K562 (cell line): ENCODE data around the gene NMRAL1. TPM values are rescaled to one million over a fixed set of nuclear protein-coding genes. Genes with fewer than 3 reads are reported as not detected.

Source experiments
- ELF1 ChIP-seq: fragments of 200-800 bp; sonication (Bioruptor generic); IDR thresholded peaks from 2 replicates; pipeline ENCODE4 v1.6.1; 2016; ENCODE audit warnings: missing genetic modification characterization, missing compliant biosample characterization
- EP400 ChIP-seq: fragments of 450-650 bp; IDR thresholded peaks from 2 replicates; pipeline ENCODE4 v1.6.1; 2017; ENCODE audit warnings: antibody characterized with exemption, mild to moderate bottlenecking, moderate library complexity
- FOXJ3 ChIP-seq: sonication (generic); formaldehyde crosslinking; IDR thresholded peaks from 2 replicates; pipeline ENCODE4 v1.4.0; 2020; ENCODE audit warnings: mild to moderate bottlenecking, missing genetic modification reagents
- GABPB1 ChIP-seq: sonication (generic); formaldehyde crosslinking; IDR thresholded peaks from 2 replicates; pipeline ENCODE4 v1.8.0; 2022; ENCODE audit warnings: mild to moderate bottlenecking, missing genetic modification reagents
- HCFC1 ChIP-seq: IDR thresholded peaks from 2 replicates; pipeline ENCODE4 v1.6.1; 2012; ENCODE audit warnings: low read depth, low read length, improper control_type of control experiment
- ILF3 ChIP-seq: fragments of 450-650 bp; IDR thresholded peaks from 2 replicates; pipeline ENCODE4 v1.6.1; 2018; ENCODE audit warnings: antibody characterized with exemption, mild to moderate bottlenecking, moderate library complexity, borderline replicate concordance
- MECOM ChIP-seq: fragments of 250-450 bp; sonication (Bioruptor Pico); IDR thresholded peaks from 2 replicates; pipeline ENCODE4 v1.8.0; 2022; ENCODE audit warnings: inconsistent platforms
- NR2C1 ChIP-seq, 2 experiments: fragments of 450-650 bp; IDR thresholded peaks; 2 replicates each; pipeline ENCODE4 v1.6.1; 2017; ENCODE audit warnings: mild to moderate bottlenecking in 2 of 2, antibody characterized with exemption in 1 of 2, inconsistent platforms in 1 of 2, missing compliant biosample characterization in 1 of 2, missing genetic modification characterization in 1 of 2
- NR2C2 ChIP-seq, 2 experiments: fragments of 200-800 bp in 1 of 2; sonication (Bioruptor generic) in 1 of 2; sonication (generic) in 1 of 2; formaldehyde crosslinking in 1 of 2; IDR thresholded peaks; 2 replicates each; pipeline versions ENCODE4 v1.6.1 to v1.8.0; 2016 to 2022; ENCODE audit warnings: mild to moderate bottlenecking in 1 of 2, missing compliant biosample characterization in 1 of 2, missing genetic modification characterization in 1 of 2, missing genetic modification reagents in 1 of 2
- SNRNP70 ChIP-seq: fragments of 200-400 bp; formaldehyde crosslinking; optimal IDR thresholded peaks from 2 replicates; pipeline ENCODE3; 2017; ENCODE audit warnings: low read depth, low read length
- TCF3 ChIP-seq: sonication (generic); formaldehyde crosslinking; IDR thresholded peaks from 2 replicates; pipeline ENCODE4 v1.4.0; 2020; ENCODE audit warnings: mild to moderate bottlenecking, missing genetic modification reagents
- TGIF2 ChIP-seq: sonication (generic); formaldehyde crosslinking; IDR thresholded peaks from 2 replicates; pipeline ENCODE4 v1.8.1; 2022; ENCODE audit warnings: mild to moderate bottlenecking, missing genetic modification reagents, moderate library complexity
- TRIM28 ChIP-seq: fragments of 450-650 bp; IDR thresholded peaks from 2 replicates; pipeline ENCODE4 v1.6.1; 2017
- U2AF1 ChIP-seq: fragments of 200-400 bp; formaldehyde crosslinking; optimal IDR thresholded peaks from 2 replicates; pipeline ENCODE3; 2017; ENCODE audit warnings: mild to moderate bottlenecking, low read depth, low read length, moderate library complexity
- ZNF143 ChIP-seq: sonication (generic); formaldehyde crosslinking; IDR thresholded peaks from 2 replicates; pipeline ENCODE4 v1.9.0; 2022; ENCODE audit warnings: mild to moderate bottlenecking, missing genetic modification reagents
- ZNF184 ChIP-seq: sonication (generic); formaldehyde crosslinking; IDR thresholded peaks from 2 replicates; pipeline ENCODE4 v1.5.0; 2020; ENCODE audit warnings: missing genetic modification reagents
- polyA plus RNA-seq, 8 experiments: library from polyadenylated mRNA; depleted of rRNA in 4 of 8; stranded (reverse) in 5 of 8; unstranded in 3 of 8; fragments of >200 nt; fragmentation: Nextera tagmentation in 2 of 8; fragmentation: Illumina TruSeq in 1 of 8; extraction: Ambion mirVana in 2 of 8; extraction: Trizol in 1 of 8; gene quantifications; 2 replicates each; pipeline versions ENCODE4 v1.2.1 to v1.2.3, GENCODE V29; 2011 to 2014; ENCODE audit warnings: inconsistent platforms in 1 of 8, missing spikeins in 1 of 8
- total RNA-seq, 7 experiments: library from RNA; depleted of rRNA in 6 of 7; stranded (reverse); fragments of >200 nt in 6 of 7; fragmentation: Illumina TruSeq in 2 of 7; extraction: Trizol in 2 of 7; gene quantifications; 2 replicates each; pipeline versions ENCODE4 v1.2.1 to v1.2.3, GENCODE V29; 2011 to 2021; ENCODE audit warnings: low replicate concordance in 1 of 7
- TF ChIP-seq, protein P1 (sequence below): IDR thresholded peaks from 2 replicates; pipeline ENCODE4 v1.6.1; 2016; ENCODE audit warnings: missing genetic modification characterization, missing compliant biosample characterization
- TF ChIP-seq, protein P2 (sequence below): fragments of 200-800 bp; sonication (Bioruptor generic); IDR thresholded peaks from 2 replicates; pipeline ENCODE4 v1.6.1; 2017; ENCODE audit warnings: missing genetic modification characterization, missing compliant biosample characterization
- TF ChIP-seq, protein P3 (sequence below): sonication (generic); formaldehyde crosslinking; IDR thresholded peaks from 2 replicates; pipeline ENCODE4 v1.8.0; 2023; ENCODE audit warnings: missing genetic modification reagents, mild to moderate bottlenecking, borderline replicate concordance

The NMRAL1 gene
- total and polyA plus RNA-seq, 9 of the 15 experiments (the other 6 are each of a cell fraction or from before 2014, with no cell fraction given) = 6.3 to 116 (median 63.2) TPM

DNA sequence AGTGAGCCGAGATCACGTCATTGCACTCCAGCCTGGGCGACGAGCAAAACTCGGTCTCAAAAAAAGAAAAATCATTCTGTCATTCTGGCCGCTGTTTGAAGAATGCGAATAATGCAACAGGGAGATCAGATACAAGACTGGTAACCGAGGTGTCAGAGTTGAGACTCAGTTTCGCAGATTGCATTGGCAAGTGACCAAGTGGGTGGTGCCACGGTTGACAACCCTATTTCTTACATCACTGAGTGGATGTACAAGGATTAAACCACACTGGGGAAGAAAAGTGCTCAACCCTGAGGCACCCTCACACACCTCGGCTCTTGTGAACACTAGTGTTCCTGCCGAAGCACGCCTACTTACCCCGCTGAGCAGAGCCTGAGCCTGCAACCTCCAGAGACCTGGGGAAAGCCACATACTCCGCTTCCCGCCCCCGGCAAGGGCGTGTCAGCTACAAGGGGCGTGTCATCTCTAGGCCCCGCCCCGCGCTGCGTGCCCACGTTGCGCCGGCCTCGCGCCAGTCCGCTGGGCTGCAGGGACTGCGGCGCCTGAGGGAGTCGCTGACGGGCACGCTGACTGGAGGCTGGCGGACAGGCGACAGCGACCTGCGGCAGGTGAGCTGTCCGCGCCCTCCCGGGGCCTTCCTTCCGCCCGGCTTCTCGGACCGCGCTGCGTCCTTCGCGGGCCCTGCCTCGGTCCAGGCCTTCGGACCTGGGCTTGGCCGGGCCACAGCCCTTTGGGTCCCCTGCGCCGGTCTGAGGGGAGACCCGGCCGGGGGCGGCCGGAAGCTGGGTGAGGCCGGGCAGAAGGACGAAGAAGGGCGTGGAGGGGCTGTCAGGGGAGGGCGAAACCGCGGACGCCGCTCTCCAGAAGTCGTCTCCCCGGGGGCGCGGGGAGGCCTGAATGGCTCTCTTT is 1.7 kb upstream of the NMRAL1 start, which contains the start of gene HMOX2 (continued):
- TF ChIP-seq, protein P1, sequence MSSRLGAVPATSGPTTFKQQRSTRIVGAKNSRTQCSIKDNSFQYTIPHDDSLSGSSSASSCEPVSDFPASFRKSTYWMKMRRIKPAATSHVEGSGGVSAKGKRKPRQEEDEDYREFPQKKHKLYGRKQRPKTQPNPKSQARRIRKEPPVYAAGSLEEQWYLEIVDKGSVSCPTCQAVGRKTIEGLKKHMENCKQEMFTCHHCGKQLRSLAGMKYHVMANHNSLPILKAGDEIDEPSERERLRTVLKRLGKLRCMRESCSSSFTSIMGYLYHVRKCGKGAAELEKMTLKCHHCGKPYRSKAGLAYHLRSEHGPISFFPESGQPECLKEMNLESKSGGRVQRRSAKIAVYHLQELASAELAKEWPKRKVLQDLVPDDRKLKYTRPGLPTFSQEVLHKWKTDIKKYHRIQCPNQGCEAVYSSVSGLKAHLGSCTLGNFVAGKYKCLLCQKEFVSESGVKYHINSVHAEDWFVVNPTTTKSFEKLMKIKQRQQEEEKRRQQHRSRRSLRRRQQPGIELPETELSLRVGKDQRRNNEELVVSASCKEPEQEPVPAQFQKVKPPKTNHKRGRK = no peak
- peak; percentile 72 for TF ChIP-seq U2AF1
- no peak for TF ChIP-seq ZNF143 (CRISPR knock-in tag)
- TF ChIP-seq, protein P2, sequence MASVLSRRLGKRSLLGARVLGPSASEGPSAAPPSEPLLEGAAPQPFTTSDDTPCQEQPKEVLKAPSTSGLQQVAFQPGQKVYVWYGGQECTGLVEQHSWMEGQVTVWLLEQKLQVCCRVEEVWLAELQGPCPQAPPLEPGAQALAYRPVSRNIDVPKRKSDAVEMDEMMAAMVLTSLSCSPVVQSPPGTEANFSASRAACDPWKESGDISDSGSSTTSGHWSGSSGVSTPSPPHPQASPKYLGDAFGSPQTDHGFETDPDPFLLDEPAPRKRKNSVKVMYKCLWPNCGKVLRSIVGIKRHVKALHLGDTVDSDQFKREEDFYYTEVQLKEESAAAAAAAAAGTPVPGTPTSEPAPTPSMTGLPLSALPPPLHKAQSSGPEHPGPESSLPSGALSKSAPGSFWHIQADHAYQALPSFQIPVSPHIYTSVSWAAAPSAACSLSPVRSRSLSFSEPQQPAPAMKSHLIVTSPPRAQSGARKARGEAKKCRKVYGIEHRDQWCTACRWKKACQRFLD (CRISPR knock-in tag) = peak; percentile 48; the same call in 1 of the 2 replicates
- peak; percentile 38; the same call in 1 of the 2 replicates for TF ChIP-seq ELF1 (tag)
- TF ChIP-seq EP400 = peak; percentile 62
- TF ChIP-seq NR2C1 (IDR thresholded peaks at IDR 0.05) = no peak
- no peak for TF ChIP-seq NR2C1 (tag; IDR thresholded peaks at IDR 0.05)
- no peak; the same call in 1 of the 2 replicates for TF ChIP-seq ILF3
- no peak for TF ChIP-seq TRIM28
- peak; percentile 92 for TF ChIP-seq TGIF2 (CRISPR knock-in tag)
- TF ChIP-seq SNRNP70 = no peak
- no peak for TF ChIP-seq ZNF184 (CRISPR knock-in tag)
- peak; percentile 81 for TF ChIP-seq GABPB1 (CRISPR knock-in tag)
- TF ChIP-seq FOXJ3 (CRISPR knock-in tag) = no peak
- TF ChIP-seq TCF3 (CRISPR knock-in tag) = no peak
- TF ChIP-seq NR2C2 (CRISPR knock-in tag; IDR thresholded peaks at IDR 0.05) = no peak
- peak; percentile 21; the same call in 1 of the 2 replicates for TF ChIP-seq NR2C2 (tag; IDR thresholded peaks at IDR 0.05)
- peak; percentile 52 for TF ChIP-seq HCFC1
- TF ChIP-seq, protein P3, sequence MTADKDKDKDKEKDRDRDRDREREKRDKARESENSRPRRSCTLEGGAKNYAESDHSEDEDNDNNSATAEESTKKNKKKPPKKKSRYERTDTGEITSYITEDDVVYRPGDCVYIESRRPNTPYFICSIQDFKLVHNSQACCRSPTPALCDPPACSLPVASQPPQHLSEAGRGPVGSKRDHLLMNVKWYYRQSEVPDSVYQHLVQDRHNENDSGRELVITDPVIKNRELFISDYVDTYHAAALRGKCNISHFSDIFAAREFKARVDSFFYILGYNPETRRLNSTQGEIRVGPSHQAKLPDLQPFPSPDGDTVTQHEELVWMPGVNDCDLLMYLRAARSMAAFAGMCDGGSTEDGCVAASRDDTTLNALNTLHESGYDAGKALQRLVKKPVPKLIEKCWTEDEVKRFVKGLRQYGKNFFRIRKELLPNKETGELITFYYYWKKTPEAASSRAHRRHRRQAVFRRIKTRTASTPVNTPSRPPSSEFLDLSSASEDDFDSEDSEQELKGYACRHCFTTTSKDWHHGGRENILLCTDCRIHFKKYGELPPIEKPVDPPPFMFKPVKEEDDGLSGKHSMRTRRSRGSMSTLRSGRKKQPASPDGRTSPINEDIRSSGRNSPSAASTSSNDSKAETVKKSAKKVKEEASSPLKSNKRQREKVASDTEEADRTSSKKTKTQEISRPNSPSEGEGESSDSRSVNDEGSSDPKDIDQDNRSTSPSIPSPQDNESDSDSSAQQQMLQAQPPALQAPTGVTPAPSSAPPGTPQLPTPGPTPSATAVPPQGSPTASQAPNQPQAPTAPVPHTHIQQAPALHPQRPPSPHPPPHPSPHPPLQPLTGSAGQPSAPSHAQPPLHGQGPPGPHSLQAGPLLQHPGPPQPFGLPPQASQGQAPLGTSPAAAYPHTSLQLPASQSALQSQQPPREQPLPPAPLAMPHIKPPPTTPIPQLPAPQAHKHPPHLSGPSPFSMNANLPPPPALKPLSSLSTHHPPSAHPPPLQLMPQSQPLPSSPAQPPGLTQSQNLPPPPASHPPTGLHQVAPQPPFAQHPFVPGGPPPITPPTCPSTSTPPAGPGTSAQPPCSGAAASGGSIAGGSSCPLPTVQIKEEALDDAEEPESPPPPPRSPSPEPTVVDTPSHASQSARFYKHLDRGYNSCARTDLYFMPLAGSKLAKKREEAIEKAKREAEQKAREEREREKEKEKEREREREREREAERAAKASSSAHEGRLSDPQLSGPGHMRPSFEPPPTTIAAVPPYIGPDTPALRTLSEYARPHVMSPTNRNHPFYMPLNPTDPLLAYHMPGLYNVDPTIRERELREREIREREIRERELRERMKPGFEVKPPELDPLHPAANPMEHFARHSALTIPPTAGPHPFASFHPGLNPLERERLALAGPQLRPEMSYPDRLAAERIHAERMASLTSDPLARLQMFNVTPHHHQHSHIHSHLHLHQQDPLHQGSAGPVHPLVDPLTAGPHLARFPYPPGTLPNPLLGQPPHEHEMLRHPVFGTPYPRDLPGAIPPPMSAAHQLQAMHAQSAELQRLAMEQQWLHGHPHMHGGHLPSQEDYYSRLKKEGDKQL (CRISPR knock-in tag) = no peak
- no peak for TF ChIP-seq MECOM (CRISPR knock-in tag)
